Measurements from ENCODE around the gene TUBA1B.
A peak's percentile ranks its signal among the peaks of the same experiment; 100 is the strongest.
"Not testable (repeated sequence)": the region's sequence is repeated elsewhere in the genome, so short reads cannot be mapped to it uniquely, and the experiment has no call there.

TUBA1B gene

GRCh38 chr12:49131051-49131893, at the start of gene TUBA1B:
TUBA1B (minus strand) TSS chr12:49131395; CDS start chr12:49131300, 95 bp downstream.
- Histone ChIP-seq H3K36me3 (ENCODE audit: control insufficient read depth, insufficient read depth, low read length) (peaks cover 10% of the 10 kb centered on the region), H3K27me3 (replicated peaks; ENCODE audit: control insufficient read depth, insufficient read depth, low read length) (no peaks in the 10 kb centered on the region), H3K4me3 (replicated peaks; ENCODE audit: low read depth, low read length) (peak within 1 kb of the TSS; percentile 94)
- TF ChIP-seq CTCF (IDR thresholded peaks at IDR 0.05; ENCODE audit: insufficient read depth, low read length, poor library complexity, severe bottlenecking) = no peak
- DNase-seq (ENCODE audit: extremely low read depth, insufficient read length) = peak; percentile 94

GRCh38 chr12:49174218-49174617, 43.0 kb upstream of the TUBA1B start:
- TF ChIP-seq CTCF (IDR thresholded peaks at IDR 0.05; ENCODE audit: insufficient read depth, low read length, poor library complexity, severe bottlenecking) = no peak
- Histone ChIP-seq H3K4me3 (replicated peaks; ENCODE audit: low read depth, low read length) (no peak overlapping the region), H3K36me3 (ENCODE audit: control insufficient read depth, insufficient read depth, low read length) (no peaks in the 10 kb centered on the region), H3K27me3 (replicated peaks; ENCODE audit: control insufficient read depth, insufficient read depth, low read length) (no peaks in the 10 kb centered on the region)
- DNase-seq (ENCODE audit: extremely low read depth, insufficient read length) = no peak

GRCh38 chr12:49170924-49171323, 39.7 kb upstream of the TUBA1B start:
- Histone ChIP-seq H3K36me3 (ENCODE audit: control insufficient read depth, insufficient read depth, low read length) (no peaks in the 10 kb centered on the region), H3K4me3 (replicated peaks; ENCODE audit: low read depth, low read length) (no peak overlapping the region), H3K27me3 (replicated peaks; ENCODE audit: control insufficient read depth, insufficient read depth, low read length) (no peaks in the 10 kb centered on the region)
- DNase-seq (ENCODE audit: extremely low read depth, insufficient read length) = no peak
- no peak for TF ChIP-seq CTCF (IDR thresholded peaks at IDR 0.05; ENCODE audit: insufficient read depth, low read length, poor library complexity, severe bottlenecking)

- no peak overlapping the region for H3K4me3 ChIP-seq (replicated peaks; ENCODE audit: low read depth, low read length)
- no peaks in the 10 kb centered on the region for H3K27me3 ChIP-seq (replicated peaks; ENCODE audit: control insufficient read depth, insufficient read depth, low read length)
- DNase-seq (ENCODE audit: extremely low read depth, insufficient read length) = no peak
- no peak for TF ChIP-seq CTCF (IDR thresholded peaks at IDR 0.05; ENCODE audit: insufficient read depth, low read length, poor library complexity, severe bottlenecking)
- H3K36me3 ChIP-seq (ENCODE audit: control insufficient read depth, insufficient read depth, low read length) = no peaks in the 10 kb centered on the region
Observed at GRCh38 chr12:49165114-49165513, 33.9 kb upstream of the TUBA1B start.

- DNase-seq (ENCODE audit: extremely low read depth, insufficient read length); H3K4me3 ChIP-seq (replicated peaks; ENCODE audit: low read depth, low read length); H3K27me3 ChIP-seq (replicated peaks; ENCODE audit: control insufficient read depth, insufficient read depth, low read length); H3K36me3 ChIP-seq (ENCODE audit: control insufficient read depth, insufficient read depth, low read length): not testable (repeated sequence)
Observed at GRCh38 chr12:49161901-49162300, 30.7 kb upstream of the TUBA1B start.

- no peaks in the 10 kb centered on the region for H3K36me3 ChIP-seq (ENCODE audit: control insufficient read depth, insufficient read depth, low read length)
- TF ChIP-seq CTCF (IDR thresholded peaks at IDR 0.05; ENCODE audit: insufficient read depth, low read length, poor library complexity, severe bottlenecking) = no peak
- DNase-seq (ENCODE audit: extremely low read depth, insufficient read length) = no peak
- H3K27me3 ChIP-seq (replicated peaks; ENCODE audit: control insufficient read depth, insufficient read depth, low read length) = no peaks in the 10 kb centered on the region
- no peak overlapping the region; the same call in 1 of the 2 replicates for H3K4me3 ChIP-seq (replicated peaks; ENCODE audit: low read depth, low read length)
Observed at GRCh38 chr12:49161092-49161795, 30.0 kb upstream of the TUBA1B start.

All from GM06990 (cell line).